ENCODE data around the gene CKS1B.

DNA sequence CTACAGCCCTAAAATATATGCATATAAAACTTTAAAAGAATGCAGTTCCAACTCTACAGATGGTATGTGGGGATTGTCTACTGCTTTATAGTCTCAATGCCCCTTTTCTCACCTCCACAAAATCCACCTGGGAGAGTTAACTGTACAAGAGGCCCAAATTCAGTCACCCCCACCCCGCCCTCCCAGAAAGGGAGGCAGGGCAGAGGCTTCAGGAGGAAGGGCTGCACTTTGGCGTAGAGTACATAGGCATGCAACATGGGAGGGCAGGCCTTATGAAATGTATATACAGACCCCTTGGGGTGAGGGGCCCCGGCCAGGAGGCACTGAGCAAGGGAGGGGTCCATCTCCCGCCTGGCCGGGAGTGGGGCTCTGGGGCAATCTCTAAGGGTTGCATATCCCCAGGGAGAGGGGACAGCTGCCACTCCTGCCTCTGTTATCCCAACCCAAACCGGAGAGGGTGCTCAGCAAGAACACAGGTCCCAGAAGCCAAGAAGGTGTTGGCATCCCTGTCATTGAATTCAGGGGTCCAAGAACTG is 11.6 kb upstream of the CKS1B start:
- no peak for TF ChIP-seq ZBTB21 (CRISPR knock-in tag; IDR thresholded peaks at IDR 0.05; ENCODE audit: borderline replicate concordance)
- TF ChIP-seq, protein P1, sequence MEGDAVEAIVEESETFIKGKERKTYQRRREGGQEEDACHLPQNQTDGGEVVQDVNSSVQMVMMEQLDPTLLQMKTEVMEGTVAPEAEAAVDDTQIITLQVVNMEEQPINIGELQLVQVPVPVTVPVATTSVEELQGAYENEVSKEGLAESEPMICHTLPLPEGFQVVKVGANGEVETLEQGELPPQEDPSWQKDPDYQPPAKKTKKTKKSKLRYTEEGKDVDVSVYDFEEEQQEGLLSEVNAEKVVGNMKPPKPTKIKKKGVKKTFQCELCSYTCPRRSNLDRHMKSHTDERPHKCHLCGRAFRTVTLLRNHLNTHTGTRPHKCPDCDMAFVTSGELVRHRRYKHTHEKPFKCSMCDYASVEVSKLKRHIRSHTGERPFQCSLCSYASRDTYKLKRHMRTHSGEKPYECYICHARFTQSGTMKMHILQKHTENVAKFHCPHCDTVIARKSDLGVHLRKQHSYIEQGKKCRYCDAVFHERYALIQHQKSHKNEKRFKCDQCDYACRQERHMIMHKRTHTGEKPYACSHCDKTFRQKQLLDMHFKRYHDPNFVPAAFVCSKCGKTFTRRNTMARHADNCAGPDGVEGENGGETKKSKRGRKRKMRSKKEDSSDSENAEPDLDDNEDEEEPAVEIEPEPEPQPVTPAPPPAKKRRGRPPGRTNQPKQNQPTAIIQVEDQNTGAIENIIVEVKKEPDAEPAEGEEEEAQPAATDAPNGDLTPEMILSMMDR (IDR thresholded peaks at IDR 0.05): no peak
- TF ChIP-seq, protein P2, sequence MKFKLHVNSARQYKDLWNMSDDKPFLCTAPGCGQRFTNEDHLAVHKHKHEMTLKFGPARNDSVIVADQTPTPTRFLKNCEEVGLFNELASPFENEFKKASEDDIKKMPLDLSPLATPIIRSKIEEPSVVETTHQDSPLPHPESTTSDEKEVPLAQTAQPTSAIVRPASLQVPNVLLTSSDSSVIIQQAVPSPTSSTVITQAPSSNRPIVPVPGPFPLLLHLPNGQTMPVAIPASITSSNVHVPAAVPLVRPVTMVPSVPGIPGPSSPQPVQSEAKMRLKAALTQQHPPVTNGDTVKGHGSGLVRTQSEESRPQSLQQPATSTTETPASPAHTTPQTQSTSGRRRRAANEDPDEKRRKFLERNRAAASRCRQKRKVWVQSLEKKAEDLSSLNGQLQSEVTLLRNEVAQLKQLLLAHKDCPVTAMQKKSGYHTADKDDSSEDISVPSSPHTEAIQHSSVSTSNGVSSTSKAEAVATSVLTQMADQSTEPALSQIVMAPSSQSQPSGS (CRISPR knock-in tag; IDR thresholded peaks at IDR 0.05; ENCODE audit: borderline replicate concordance, low read depth): no peak
- TF ChIP-seq ELF4 (CRISPR knock-in tag; IDR thresholded peaks at IDR 0.05; ENCODE audit: low read depth): no peak
- no peak for TF ChIP-seq TCF7 (CRISPR knock-in tag; IDR thresholded peaks at IDR 0.05; ENCODE audit: low read depth)
- TF ChIP-seq ZNF121 (CRISPR knock-in tag; IDR thresholded peaks at IDR 0.05): no peak
- TF ChIP-seq TP53 (CRISPR knock-in tag; IDR thresholded peaks at IDR 0.05): no peak
- no peak for TF ChIP-seq SP1 (CRISPR knock-in tag; conservative IDR thresholded peaks at IDR 0.05)
- TF ChIP-seq CBFB (CRISPR knock-in tag; IDR thresholded peaks at IDR 0.05; ENCODE audit: low read depth): no peak
- no peak for TF ChIP-seq SMAD3 (CRISPR knock-in tag; IDR thresholded peaks at IDR 0.05; ENCODE audit: borderline replicate concordance)
